Chondrocyte (in vitro differentiated cells): ENCODE results near the gene TOE1. TPM values are rescaled to one million over a fixed set of nuclear protein-coding genes. Genes with fewer than 3 reads are reported as not detected.

Source experiments
- DNase-seq: peaks from one replicate; pipeline ENCODE4 v3.0.0; 2021; ENCODE audit warnings: mixed read lengths, low spot score
- H3K27ac Mint-ChIP-seq: one replicate; pipeline ENCODE4 v1.8.0; 2021; ENCODE audit warnings: mild to moderate bottlenecking, moderate library complexity, mixed read lengths; ENCODE audit not compliant: unreplicated experiment
- H3K27me3 Mint-ChIP-seq: 2 replicates; pipeline ENCODE4 v1.8.0; 2021; ENCODE audit warnings: low read depth, mixed read lengths
- H3K36me3 Mint-ChIP-seq: 2 replicates; pipeline ENCODE4 v1.8.0; 2021; ENCODE audit warnings: low read depth, mixed read lengths
- H3K4me1 Mint-ChIP-seq: 2 replicates; pipeline ENCODE4 v1.8.0; 2021; ENCODE audit warnings: low read depth, mild to moderate bottlenecking, mixed read lengths
- H3K4me3 Mint-ChIP-seq: one replicate; pipeline ENCODE4 v1.8.0; 2021; ENCODE audit warnings: mild to moderate bottlenecking, moderate library complexity, mixed read lengths; ENCODE audit not compliant: unreplicated experiment
- H3K9me3 Mint-ChIP-seq: 2 replicates; pipeline ENCODE4 v1.8.0; 2021; ENCODE audit warnings: low read depth, mixed read lengths
- total RNA-seq: library from RNA; stranded (reverse); gene quantifications from 3 replicates; pipeline ENCODE4 v1.2.1, GENCODE V29; 2021
- TF ChIP-seq, protein P1 (sequence below): fragments of 200-600 bp; sonication (generic); IDR thresholded peaks from 2 replicates; pipeline ENCODE4 v1.5.0; 2021; ENCODE audit warnings: antibody characterized with exemption, mild to moderate bottlenecking, moderate library complexity

TOE1 gene
- total RNA-seq, 1 donor from 2014 or later: 5.2 TPM

DNA sequence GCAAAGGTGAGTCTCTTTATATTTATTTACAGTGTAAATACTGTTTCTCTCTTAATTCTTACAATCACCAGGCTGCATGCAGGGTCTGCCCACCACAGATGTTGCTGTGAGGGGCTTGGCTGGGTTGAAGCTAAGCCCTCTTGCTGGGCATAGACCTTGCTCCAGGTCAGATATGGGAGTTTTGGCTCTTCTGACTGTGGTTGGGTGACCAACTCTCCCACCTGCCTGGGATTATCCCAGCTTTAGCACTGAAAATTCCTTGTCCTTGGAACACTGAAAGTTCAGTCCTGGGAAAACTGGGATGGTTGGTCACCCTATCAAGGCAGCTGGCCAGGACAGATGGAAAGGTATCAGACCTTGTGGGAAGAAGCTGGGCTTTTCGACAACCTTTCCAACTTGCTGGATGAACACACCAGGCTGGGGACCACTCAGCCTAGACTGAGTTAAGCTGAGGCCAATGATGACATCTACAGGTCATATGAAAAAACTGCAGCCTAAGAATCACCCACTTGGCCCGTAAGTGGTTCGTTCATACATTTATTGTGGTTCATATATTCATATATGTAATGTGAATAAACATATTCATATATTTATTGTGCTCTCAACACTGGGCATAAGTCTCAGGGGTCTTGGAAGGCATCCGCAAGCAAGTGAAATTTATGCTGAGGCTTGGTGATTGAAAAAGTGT lies 39.8 kb upstream of the TOE1 start:
- no peak overlapping the region for H3K27ac Mint-ChIP-seq
- no peak for DNase-seq
- H3K27me3 Mint-ChIP-seq: no peaks in the 10 kb centered on the region
- TF ChIP-seq, protein P1, sequence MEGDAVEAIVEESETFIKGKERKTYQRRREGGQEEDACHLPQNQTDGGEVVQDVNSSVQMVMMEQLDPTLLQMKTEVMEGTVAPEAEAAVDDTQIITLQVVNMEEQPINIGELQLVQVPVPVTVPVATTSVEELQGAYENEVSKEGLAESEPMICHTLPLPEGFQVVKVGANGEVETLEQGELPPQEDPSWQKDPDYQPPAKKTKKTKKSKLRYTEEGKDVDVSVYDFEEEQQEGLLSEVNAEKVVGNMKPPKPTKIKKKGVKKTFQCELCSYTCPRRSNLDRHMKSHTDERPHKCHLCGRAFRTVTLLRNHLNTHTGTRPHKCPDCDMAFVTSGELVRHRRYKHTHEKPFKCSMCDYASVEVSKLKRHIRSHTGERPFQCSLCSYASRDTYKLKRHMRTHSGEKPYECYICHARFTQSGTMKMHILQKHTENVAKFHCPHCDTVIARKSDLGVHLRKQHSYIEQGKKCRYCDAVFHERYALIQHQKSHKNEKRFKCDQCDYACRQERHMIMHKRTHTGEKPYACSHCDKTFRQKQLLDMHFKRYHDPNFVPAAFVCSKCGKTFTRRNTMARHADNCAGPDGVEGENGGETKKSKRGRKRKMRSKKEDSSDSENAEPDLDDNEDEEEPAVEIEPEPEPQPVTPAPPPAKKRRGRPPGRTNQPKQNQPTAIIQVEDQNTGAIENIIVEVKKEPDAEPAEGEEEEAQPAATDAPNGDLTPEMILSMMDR: peak; percentile 93
- H3K36me3 Mint-ChIP-seq: no peaks in the 10 kb centered on the region
- H3K4me3 Mint-ChIP-seq: no peak overlapping the region
- no peaks in the 10 kb centered on the region for H3K9me3 Mint-ChIP-seq
- peaks cover 12% of the 10 kb centered on the region for H3K4me1 Mint-ChIP-seq

DNA sequence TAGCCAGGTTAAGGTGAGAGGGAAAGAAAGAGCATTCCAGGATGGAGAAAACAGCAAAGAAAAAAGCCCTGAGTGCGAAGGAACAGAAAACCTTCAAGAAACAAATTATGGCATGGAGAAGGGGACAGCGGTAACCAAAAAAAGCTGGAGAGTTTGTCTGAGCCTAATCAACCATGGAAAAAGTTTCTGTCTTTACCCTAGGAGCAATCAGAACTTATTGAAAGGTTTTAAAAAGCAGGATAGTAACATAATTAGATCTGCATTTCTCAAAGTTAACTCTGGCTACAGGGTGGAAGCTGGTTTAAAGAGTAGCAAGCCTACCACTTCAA lies 39.3 kb upstream of the TOE1 start:
- no peak for DNase-seq
- Mint-ChIP-seq H3K27me3 (no peaks in the 10 kb centered on the region), H3K36me3 (no peaks in the 10 kb centered on the region), H3K9me3 (no peaks in the 10 kb centered on the region), H3K4me3 (no peak overlapping the region), H3K4me1 (peaks cover 12% of the 10 kb centered on the region), H3K27ac (no peak overlapping the region)
- TF ChIP-seq, protein P1: no peak

DNA sequence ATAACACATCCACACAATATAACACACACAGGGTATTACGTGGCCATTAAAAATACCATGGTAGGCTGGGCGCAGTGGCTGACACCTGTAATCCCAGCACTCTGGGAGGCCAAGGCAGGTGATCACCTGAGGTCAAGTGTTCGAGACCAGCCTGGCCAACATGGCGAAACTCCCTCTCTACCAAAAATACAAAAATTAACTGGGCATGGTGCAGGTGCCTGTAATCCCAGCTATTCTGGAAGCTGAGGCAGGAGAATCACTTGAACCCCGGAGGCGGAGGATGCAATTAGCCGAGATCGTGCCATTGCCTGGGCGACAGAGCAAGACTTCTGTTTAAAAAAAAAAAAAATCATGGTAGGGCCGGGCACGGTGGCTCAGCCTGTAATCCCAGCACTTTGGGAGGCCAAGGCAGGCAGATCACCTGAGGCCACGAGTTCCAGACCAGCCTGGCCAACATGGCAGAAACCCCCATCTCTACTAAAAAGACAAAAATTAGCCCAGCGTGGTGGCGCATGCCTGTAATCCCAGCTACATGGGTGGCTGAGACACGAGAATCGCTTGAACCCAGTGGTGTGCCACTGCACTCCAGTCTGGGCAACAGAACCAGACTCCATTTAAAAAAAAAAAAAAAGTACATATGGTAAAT lies 37.3 kb upstream of the TOE1 start:
- Mint-ChIP-seq H3K9me3 (no peaks in the 10 kb centered on the region), H3K27me3 (no peaks in the 10 kb centered on the region), H3K4me1 (peaks cover 12% of the 10 kb centered on the region), H3K36me3 (no peaks in the 10 kb centered on the region), H3K27ac (no peak overlapping the region), H3K4me3 (peak overlapping the region; percentile 86)
- TF ChIP-seq, protein P1: no peak
- no peak for DNase-seq

DNA sequence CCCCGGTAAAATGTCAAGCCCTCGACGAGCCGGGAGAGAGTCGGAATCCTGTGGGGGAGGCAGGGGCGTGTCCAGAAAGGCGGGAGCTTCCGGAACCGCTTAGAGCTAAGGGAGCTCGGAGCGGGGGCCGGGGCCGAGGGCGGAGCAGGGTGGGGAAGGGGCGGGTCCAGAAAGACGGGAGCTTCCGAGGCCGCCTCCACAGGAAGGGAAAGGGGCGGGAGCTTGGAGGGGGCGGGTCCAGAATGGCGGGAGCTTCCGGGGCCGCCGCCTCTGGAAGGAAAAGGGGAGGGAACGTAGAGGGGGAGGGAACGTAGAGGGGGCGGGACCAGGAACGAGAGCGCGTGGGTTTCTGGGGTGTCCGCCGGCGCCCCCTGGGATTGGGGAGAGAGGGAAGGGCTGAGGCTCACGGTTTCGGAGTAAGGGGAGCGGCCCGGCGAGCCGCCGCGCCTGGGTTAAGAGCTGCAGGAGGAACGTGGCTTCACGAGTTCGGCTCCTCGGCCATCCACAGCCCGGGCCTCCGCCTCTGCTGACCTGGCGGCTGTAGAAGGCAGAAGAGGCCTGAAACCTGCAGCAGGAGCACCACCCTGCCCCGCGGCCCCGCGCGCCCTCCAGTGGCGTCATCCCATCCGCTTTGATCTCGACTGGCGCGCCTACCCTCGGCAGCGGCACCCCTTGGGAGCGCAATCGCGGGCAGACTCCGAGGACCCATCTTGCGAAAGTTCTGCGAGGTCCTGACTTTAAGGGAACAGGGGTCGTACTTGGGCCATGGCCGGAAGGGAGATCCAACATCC lies 36.3 kb upstream of the TOE1 start:
- H3K27me3 Mint-ChIP-seq: no peaks in the 10 kb centered on the region
- no peaks in the 10 kb centered on the region for H3K36me3 Mint-ChIP-seq
- H3K9me3 Mint-ChIP-seq: no peaks in the 10 kb centered on the region
- peaks cover 12% of the 10 kb centered on the region for H3K4me1 Mint-ChIP-seq
- peak overlapping the region; percentile 86 for H3K4me3 Mint-ChIP-seq
- TF ChIP-seq, protein P1: peak; percentile 78
- H3K27ac Mint-ChIP-seq: peak overlapping the region; percentile 91
- peak; percentile 97 for DNase-seq

DNA sequence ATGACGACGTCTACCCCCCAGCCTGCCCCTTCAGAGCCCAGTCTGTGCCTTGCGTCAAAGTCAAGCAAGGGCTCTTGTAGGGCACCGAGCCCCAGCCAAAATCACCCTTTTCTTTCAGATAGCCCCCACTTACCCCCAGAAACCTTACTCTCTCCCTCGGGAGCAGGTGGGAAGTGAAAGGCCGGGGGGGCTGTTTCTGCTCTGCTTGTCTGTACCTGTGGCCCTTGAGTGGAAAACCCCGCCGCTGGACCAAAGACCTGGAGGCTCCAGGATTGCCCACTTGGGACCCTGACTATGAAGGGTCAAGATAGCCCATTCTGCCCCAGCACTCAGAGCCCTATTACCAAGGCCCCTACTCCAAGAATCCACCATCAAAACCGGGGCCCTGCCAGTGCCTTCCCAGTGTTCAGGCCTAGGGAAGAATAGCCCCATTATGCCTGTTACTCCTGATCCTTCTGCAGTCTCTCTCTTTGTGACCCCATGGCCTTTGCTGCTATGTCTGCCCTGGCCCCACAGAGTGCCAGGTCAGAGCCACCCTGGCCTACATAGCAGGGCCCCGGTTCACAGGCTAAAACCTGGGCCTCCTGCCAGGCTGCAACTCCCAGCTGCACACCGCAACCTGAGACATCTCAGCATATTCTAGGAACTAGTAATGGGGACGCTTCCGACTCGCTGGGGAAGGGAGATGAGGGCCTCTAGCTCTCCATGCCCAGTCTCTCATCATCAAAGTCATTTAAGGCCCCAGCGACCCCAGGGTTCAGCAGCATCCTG lies 35.5 kb upstream of the TOE1 start:
- TF ChIP-seq, protein P1: peak; percentile 33
- H3K27me3 Mint-ChIP-seq: no peaks in the 10 kb centered on the region
- H3K27ac Mint-ChIP-seq: peak overlapping the region; percentile 91
- H3K36me3 Mint-ChIP-seq: no peaks in the 10 kb centered on the region
- peaks cover 12% of the 10 kb centered on the region for H3K4me1 Mint-ChIP-seq
- no peaks in the 10 kb centered on the region for H3K9me3 Mint-ChIP-seq
- peak overlapping the region; percentile 86 for H3K4me3 Mint-ChIP-seq
- DNase-seq: no peak
